ENCODE results near the gene IRAK2. TPM values are rescaled to one million over a fixed set of nuclear protein-coding genes. Genes with fewer than 3 reads are reported as not detected.
"Not testable (repeated sequence)": the region's sequence is repeated elsewhere in the genome, so short reads cannot be mapped to it uniquely, and the experiment has no call there.

IRAK2 gene
- total RNA-seq, 1 experiment from 2014 or later: 4.9 TPM

DNA sequence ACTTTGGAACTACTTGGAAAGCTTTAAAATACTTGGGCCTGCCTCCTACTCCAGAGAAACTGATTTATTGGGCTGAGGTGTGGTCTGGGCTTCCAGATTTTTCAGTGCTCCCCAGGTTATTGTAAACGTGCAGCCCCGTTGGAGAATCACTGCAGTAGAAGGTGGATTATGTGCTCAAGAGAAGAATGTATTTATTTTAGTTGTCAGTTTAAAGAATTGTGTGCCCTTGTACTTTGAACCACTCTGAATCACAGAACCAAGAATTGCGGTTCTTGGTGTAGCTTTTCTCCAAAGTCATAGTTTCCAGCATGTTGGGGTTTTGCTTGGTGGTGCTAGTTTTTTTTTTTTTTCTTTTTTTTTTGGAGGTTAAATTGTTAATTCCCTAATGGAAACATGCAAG is 85.1 kb downstream of the IRAK2 start:
- DNase-seq (ENCODE audit: low spot score): no peak

DNA sequence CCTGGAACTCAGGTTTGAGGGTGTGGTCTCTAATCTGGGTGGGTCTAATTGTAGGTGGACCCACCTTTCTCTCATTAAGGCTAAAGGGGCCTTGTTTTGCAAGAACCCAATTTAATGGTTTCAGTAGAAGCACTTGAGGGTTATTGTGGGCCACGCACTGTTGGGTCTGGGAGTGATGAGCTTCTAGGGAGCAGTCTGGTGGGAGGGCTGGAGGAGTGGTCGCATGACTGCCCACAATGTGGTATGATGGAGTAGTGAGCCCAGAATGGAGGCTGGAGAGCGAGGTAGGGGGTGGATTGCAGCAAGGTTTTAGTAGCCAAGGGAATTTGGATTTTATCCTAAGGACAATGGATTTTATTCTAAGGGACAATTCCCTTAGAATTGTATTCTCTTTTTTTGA is 86.3 kb downstream of the IRAK2 start:
- DNase-seq (ENCODE audit: low spot score): no peak

DNA sequence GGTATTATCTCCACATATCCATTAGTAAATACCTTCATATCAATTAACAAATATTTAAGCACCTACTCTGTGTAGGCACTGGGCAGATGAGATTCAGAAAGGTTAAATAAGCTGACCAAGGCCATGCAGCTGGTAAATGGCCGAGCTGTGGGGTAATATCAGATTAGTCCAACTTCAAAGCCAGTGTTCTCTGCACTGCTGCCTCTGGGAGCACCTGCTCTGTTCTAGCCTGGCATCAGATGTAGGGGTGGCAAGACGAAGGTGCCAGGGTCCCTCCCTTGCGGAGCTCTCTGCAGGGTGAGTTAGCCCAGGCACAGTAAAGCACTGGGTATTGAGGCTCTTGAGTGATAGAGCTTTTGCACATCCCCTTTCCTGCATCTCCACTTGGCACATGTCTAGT is 89.0 kb downstream of the IRAK2 start:
- no peak for DNase-seq (ENCODE audit: low spot score)

GRCh38 chr3:10255835-10256234 is 91.1 kb downstream of the IRAK2 start:
- no peak for DNase-seq (ENCODE audit: low spot score)

- DNase-seq (ENCODE audit: low spot score): no peak
These were observed 94.3 kb downstream of the IRAK2 start for GRCh38 chr3:10259036-10259435.

DNA sequence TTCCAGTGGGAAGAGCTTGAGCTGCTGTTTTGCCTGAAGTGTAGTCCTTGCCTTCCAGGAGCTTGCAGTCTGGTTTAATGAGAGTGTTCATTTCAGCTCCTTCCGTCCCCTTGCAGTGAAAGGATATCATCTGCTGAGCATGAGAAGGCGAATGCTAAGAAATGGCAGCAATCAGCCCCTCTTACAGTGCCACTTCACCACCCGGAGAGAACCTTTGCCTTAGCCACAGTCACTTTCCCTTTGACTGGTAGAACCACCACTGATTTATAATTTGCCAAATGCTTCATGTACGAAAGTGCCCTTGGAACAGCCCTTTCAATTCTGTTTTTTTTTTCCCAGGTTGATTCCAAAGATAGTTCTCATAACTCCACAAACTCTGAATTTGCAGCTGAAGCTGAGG is 95.1 kb downstream of the IRAK2 start:
- DNase-seq (ENCODE audit: low spot score): no peak

DNA sequence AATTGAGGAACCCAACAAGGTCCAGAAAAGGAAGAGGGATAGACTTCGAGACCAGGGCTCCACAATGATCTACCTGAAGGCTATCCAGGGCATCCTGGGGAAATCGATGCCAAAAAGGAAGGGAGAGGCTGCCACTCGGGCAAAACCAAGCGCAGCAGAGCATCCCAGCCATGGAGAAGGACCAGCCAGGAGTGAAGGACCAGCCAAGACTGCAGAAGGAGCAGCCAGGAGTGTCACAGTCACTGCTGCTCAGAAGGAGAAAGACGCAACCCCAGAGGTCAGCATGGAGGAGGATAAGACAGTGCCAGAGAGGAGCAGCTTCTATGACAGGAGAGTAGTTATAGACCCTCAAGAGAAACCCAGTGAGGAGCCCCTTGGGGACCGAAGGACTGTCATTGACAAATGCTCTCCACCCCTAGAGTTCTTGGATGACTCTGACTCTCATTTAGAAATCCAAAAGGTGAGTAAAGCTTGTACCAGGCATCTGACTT is 95.5 kb downstream of the IRAK2 start:
- DNase-seq (ENCODE audit: low spot score): no peak

- no peak for DNase-seq (ENCODE audit: low spot score)
These were observed 97.3 kb downstream of the IRAK2 start for GRCh38 chr3:10262027-10262426.

DNA sequence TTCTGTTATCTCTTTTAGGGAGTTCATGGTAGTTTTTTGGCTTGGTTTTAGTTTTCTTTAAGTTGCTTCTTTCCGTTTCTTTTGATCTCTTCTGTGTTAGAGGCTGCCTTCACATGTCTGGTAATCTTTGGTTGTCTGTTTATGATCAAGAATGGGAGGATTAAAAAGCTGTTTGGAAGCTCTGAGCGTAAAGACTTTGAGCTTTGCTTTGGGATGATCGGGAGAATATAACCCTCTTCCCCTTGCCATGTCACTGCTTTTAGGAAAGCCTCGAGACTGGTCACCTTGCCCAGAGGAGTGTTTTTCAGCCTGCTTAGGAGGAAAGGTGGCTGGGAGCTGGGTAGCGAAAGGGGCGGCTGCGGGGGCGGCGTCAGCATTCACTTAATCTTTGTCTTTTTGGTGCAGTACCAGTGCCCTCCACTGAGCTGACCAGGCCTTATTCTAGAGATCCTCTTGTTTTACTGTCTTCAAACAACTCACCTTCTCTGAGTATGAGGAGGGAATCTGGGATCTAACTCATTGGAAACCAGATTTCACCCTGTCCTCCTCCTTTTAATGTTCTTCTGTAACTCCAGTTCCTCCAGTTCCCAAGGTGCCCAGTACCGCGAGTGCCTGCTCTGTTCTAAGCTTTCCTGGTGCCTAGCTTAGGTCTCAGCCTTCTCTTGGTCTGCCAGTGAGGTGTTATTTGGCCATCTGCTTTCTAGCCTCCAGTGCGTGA is 99.1 kb downstream of the IRAK2 start:
- peak; percentile 51 for DNase-seq (ENCODE audit: low spot score)

- DNase-seq (ENCODE audit: low spot score): no peak
These were observed 101.1 kb downstream of the IRAK2 start for GRCh38 chr3:10265833-10266232.

GRCh38 chr3:10266936-10267335 is 102.2 kb downstream of the IRAK2 start:
- not testable (repeated sequence) for DNase-seq (ENCODE audit: low spot score)

DNA sequence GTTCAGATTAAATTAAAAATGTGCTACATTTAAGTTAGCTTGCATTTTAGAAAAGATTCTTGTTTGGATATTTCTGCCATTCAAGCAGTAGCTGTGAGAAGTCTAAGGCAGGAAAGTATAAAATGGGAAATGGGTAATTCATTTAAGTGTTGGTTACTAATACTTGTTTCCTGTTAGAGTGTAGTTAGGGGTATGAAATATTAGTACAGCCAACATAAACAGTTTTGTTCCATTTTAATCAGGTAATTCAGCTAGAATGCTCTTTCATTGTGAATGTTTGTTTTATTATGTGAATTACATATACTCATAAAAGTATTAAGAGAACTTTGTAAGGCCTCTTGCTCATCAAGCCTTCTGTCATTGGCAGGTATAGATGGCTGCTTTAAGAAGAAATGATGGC is 103.4 kb downstream of the IRAK2 start:
- no peak for DNase-seq (ENCODE audit: low spot score)

DNA sequence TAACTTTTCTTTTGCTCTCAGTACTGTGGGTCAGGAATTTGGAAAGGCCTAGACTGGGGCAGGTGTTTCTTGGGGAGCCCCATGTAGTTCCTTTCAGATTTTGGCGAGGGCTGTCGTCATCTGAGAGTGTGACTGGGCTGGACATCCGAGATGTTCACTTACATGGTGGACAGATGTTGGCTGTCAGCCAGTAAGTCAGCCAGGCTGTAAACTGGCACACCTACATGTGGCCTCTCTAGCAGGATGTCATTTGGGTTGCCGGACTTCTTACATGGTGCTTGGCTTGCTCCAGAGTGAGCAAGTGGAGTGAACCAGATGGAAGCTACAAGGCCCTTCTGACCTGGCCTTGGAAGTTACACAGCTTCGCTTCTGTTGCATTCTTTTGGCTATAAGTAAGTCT is 104.2 kb downstream of the IRAK2 start:
- DNase-seq (ENCODE audit: low spot score): no peak

DNA sequence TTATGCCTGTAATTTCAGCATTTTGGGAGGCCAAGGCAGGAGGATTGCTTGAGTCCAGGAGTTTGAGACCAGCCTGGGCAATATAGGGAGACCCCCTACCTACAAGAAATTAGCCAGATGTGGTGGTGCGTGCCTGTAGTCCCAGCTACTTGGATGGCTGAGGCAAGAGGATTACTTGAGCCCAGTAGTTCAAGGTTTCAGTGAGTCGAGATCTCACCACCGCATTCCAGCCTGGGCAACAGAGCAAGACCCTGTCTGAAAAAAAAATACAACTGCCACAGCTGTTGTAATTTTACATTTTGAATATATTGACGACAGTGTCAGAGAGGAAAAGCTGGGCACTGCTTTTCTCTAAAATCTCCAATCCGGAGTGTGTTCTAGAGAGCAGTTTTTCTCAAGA is 104.7 kb downstream of the IRAK2 start:
- no peak for DNase-seq (ENCODE audit: low spot score)

- not testable (repeated sequence) for DNase-seq (ENCODE audit: low spot score)
These were observed 107.8 kb downstream of the IRAK2 start for GRCh38 chr3:10272476-10272875.

- DNase-seq (ENCODE audit: low spot score): no peak
These were observed 108.3 kb downstream of the IRAK2 start for GRCh38 chr3:10272977-10273376.

- no peak for DNase-seq (ENCODE audit: low spot score)
These were observed 109.1 kb downstream of the IRAK2 start for GRCh38 chr3:10273702-10274305.

- DNase-seq (ENCODE audit: low spot score): no peak
These were observed 109.9 kb downstream of the IRAK2 start for GRCh38 chr3:10274601-10275000.

DNA sequence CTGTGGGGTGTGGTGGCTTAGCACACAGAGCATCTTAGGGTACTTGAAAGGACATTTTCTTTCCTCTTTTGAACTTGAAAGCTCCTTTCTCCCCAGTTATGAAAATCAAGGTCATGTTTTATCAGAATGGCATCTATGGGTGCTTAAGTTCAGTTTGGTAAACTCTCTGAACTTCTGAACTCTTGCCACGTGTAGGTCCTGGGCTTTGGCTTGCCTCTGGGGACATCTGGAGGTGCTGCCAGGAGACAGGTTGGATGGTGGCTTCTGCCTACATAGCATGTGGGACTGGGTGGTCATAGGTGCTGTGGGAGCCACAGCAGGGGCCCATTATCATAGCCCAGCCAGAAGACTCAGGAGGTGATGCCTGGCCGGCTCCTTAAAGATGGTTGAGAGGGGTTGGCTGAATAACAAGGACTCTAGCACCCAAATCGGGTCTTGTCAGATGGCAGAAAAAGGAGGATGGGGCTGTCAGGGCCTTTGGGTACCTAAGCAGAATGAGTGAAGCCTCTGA is 112.5 kb downstream of the IRAK2 start:
- no peak for DNase-seq (ENCODE audit: low spot score)

DNA sequence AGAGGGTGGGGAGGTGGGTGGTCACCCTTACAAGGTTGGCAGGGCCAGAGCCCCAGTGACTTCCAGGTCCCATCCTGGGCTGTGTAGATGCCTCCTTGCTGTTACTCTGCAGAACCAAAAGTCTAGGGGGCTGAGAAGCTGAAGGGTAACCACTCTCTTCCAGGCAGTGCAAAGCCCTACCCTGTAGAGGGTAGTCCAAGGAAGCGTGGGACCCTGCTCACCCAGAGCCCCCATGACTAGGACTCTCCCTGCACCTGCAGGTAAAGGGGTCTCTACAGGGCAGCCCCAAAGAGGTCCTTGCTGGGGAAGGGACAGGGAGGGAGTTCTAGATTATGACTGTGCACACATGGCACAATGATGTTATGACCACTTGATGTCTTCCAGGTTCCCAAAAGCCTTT is 113.8 kb downstream of the IRAK2 start:
- DNase-seq (ENCODE audit: low spot score): no peak

DNA sequence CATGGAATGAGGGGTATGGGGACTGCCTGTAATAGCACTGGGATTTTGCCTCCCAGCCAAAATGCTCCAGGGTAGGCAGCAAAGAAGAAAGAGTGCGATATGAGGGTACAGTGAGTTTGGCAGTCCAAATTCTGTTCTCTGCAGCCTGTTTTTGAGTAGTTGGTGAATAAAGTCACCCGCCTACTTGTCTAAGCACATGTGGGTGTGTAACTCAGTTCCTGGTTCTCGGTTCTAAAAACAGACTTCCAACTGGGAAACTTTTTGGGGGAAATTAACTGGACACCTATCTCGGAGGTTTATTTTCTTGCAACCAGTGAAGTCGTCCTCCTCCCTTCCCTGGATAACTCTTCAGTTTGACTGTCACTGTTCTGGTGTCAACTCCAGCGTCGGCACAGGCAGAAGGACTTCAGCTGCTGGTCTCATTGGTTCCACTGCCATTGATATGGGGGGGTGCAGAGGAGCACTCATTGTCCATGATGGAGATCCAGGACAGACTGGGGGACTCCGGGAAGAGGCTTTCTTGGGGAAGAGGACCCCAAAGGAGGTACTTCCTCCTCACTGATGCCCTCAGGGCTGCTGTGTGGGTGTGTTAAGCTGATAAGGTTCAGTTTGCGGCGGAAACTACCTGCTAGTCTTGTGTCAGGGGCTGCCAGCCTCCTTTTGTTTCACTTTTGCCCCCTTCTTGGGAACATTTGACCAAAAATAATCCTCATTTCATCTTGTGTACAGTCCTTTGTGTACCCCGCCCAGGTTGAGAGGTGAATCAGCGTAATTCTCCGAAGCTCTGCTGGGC is 114.9 kb downstream of the IRAK2 start:
- no peak for DNase-seq (ENCODE audit: low spot score)

GRCh38 chr3:10280177-10280529 is 115.4 kb downstream of the IRAK2 start:
- no peak for DNase-seq (ENCODE audit: low spot score)
